Midbrain (tissue), 1 donor: ENCODE data around the gene SLC25A38.
"Not testable (repeated sequence)": the region's sequence is repeated elsewhere in the genome, so short reads cannot be mapped to it uniquely, and the experiment has no call there.

Source experiments
- DNase-seq: peaks from one replicate; lab custom pipeline; 2025; lab: John Stamatoyannopoulos, UW

Gene SLC25A38

DNA sequence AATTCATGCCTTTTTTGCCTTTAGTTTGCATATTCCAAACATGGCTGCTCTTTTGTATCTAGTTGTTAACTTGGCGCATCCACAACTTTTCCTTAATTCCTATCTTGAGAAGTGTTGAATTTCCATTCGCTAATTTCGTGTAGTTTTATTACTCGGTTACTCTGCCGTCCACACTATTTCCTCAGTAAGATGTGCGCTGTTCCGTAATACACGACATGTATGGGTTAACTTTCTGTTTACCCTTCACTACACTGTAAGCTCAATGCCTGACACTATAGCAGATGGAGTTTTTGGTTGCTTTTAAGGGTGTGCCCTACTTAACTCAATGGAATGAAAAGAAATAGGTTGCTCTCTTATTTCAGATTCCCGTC lies 24.1 kb downstream of the SLC25A38 start:
- DNase-seq = no peak

DNA sequence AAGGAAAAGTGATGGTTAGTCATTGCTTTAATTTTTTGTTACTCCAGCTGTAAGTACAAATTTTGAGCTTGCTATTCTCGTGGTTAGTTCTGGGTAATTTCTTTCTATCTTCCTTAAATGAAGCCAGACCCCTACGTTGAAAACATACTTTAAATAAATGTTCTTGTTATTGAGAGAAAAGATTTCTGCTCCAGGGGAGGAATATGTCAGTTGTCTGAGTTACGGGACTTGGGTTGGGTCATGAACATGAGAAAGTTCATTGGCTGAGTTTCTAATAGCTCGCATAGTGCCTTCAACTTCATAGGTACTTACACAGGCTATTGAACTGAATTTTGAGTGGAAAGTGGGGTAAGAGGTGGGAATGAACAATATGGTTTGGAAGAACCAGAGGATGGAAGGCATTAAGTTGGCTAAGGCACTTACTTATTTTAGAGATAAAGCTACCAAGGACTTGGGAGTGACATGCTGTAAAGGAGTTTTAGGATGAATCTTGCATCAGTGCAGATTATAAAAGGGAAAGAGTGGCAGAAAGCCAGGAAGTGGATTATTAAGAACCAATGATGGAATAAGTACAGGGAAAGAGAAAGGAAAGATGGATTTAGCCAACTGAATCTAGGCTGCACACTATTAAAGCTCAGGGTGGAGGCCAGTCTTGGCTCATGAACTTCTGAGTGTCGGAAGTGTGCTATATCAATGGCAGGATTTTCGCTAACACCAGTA lies 24.8 kb downstream of the SLC25A38 start:
- DNase-seq = no peak

DNA sequence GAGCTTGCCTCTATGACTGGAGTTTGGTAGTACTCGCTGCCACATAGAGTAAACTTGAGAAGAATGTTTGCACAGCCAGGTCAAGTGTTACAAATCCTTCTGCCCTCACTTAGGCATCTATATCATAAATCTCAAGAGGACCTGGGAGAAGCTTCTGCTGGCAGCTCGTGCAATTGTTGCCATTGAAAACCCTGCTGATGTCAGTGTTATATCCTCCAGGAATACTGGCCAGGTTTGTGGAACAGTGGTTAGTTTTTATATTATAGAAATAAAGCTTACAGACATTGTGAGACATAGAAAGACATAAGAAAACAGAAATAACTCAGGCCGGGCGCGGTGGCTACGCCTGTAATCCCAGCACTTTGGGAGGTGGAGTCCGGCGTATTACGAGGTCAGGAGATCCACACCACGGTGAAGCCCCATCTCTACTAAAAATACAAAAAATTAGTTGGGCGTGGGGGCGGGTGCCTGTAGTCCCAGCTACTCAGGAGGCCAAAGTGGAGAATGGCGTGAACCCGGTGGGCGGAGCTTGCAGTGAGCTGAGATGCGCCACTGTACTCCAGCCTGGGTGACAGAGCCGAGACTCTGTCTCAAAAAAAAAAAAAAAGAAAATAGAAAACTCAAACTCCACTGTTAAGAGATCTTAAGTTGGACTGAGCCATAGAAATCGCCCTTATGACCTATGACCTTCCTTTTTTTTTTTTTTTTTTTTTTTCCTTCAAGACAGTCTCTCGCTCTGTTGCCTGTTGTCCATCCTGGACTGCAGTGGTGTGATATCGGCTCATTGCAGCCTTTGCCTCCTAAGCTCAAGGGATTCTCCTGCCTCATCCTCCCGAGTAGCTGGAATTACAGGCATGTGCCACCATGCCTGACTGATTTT lies 25.6 kb downstream of the SLC25A38 start:
- no peak for DNase-seq

DNA sequence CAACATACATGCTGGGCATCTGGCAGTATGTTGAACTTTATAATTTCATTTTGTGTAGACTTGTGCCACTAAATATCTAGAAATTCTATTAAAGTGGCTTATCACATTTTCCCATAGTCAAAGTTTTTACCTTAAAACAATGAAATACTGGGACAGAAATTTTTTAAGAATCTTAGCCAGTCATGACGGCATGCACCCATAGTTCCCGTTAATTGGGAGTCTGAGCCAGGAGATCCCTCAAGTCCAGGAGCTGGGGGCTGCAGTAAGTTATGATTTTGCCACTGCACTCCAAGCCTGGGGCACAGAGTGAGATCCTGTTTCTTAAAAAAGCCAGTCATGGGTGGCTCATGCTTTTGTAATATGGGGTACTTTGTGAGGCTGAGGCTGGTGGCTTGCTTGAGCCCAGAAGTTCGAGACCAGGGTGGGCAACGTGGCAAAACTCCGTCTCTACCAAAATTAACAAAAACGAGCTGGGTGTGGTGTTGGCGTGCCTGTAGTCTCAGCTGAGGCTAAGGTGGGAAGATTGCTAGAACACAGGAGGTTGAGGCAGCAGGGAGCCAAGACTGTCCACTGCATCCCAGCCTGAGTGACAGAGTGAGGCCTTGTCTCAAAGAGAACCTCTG lies 26.5 kb downstream of the SLC25A38 start:
- DNase-seq = no peak

DNA sequence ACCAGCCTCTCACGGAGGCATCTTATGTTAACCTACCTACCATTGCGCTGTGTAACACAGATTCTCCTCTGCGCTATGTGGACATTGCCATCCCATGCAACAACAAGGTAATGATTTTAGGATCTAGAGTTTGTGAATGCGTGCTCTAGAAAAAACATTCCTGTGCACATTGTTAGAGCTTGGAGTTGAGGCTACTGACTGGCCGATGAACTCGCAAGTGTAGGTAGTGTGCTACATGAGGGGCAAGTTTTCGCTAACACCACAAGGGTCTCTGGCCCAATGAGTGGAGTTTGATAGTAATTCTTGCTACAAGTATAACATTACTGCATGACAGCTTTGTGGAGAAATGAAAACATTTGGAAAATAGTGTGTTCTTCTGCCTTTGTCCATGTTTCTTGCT lies 27.7 kb downstream of the SLC25A38 start:
- DNase-seq = no peak

DNA sequence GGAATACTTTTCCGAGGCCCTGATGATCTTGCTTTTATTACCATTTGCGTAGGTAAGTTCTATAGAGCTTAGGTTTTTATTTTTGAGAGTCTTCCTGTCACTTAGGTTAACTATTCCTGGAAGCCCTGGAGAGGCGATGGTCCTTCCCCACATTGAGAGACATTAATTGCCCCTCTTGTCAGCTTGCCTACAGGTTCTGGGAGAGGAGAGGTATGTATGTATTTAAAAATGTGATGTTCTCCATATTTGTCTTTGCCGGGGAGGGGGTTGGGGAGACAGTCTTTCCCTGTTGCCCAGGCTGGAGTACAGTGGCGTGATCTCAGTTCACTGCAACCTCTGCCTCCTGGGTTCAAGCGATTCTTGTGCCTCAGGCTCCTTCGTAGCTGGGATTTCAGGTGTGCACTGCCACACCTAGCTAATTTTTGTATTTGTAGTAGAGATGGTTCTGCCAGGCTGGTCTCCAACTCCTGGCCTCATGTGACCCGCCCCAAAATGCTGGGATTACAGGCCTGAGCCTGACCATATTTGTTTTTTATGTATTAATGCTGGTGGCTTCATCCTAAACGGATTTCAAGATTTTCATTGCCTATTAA lies 29.6 kb downstream of the SLC25A38 start:
- no peak for DNase-seq

DNA sequence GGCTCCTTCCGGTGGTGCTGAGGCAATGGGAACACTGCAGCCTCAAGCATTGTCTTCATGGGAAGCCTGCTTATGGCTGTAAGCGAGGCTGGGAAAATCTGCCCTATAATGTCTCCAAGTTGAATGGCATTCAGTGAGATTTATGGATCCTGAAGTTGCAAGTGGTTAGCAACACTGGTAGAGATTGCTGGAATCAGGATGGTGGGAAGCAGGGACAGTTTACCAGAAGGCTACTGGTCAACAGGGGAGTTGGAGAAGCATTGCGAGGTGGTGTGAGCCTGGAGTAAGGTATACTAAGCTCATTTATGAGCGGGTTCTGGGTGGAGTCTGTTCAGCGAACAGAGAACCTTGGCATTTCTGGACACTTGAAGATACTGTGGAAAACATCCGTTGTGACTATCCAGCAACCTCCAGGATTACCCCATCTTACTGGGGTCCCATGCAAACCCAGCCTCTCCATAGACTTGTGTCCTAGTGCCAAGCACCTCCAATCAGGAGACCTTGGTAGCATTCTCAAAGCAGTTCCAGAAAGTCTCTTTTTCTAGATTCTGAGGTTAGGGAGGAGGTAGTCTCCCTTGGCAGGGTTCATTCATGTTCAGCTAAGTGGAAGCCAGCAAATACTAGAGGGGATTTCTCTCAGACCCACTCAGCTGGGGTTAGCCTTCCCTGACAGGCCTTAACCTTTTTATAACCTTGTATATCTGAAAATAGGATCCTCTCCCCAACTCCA lies 30.7 kb downstream of the SLC25A38 start:
- no peak for DNase-seq

DNA sequence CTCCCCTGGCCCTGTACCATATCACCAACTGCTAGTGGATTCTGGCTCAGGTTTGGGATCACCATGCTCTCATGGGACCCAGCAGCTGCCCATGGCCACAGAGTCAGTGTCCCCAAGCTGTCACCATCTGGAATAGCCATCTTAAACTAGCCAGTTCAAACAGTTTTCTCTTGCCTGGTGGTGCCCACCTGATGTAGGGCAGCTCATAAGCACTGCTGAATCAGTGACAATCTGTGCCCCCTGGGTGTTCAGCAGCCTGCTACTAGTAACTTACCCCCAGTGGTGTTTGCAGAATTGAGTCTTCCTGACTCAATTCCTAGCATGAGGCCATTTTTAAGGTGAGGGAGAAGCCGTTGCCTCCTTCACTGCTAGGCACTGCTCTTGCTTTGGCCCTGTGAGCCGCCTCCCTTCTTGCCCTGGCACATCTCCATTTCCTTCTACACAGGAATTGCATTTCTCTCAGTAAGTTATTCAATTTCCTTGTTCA lies 31.3 kb downstream of the SLC25A38 start:
- no peak for DNase-seq

DNA sequence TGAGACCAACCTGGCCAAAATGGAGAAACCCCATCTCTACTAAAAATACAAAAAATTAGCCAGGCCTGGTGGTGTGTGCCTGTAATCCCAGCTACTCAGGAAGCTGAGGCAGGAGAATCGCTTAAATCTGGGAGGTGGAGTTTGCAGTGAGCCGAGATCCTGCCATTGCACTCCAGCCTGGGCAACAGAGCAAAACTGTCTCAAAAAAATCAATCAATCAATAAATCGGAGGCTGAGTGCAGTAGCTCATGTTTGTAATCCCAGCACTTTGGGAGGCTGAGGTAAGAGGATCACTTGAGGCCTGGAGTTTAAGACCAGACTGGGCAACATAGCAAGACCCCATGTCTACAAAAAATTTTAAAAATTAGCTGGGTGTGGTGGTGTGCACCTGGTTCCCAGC lies 32.1 kb downstream of the SLC25A38 start:
- not testable (repeated sequence) for DNase-seq

DNA sequence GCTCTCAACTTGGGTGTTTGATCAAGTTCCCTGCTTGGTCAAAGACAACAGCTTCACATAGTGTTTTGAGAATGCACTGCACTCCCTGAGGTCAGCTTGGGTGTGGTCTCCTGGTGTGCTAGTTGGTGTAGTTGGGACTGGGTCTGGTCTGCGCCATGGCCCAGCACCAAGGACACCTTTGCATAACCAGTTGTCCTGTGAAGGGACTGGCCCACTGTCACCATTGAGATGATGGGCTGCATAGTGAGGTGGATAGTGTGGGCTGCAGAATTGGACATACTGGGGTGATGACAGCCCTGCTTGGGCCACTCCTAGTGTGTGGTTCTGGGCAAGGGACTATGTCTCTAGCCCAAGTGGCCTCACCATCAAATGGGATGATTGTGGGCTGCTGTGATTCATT lies 32.8 kb downstream of the SLC25A38 start:
- no peak for DNase-seq

DNA sequence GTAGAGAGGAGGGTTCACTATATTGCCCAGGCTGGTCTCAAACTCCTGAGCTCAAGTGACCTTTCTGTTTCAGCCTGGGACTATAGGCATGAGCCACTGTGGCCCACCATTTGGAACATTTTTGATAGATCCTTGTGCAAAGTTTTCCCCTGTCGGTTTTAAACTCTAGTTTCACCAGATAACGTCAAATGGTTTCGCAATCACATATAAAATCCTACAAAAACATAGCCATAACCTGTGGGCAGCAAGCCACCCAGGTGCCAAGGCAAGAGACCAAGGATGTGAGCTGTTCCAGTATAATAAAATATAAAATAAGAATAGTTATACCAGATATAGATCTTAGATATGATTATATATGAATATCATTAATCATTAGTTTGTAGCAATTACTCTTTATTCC lies 33.8 kb downstream of the SLC25A38 start:
- not testable (repeated sequence) for DNase-seq

DNA sequence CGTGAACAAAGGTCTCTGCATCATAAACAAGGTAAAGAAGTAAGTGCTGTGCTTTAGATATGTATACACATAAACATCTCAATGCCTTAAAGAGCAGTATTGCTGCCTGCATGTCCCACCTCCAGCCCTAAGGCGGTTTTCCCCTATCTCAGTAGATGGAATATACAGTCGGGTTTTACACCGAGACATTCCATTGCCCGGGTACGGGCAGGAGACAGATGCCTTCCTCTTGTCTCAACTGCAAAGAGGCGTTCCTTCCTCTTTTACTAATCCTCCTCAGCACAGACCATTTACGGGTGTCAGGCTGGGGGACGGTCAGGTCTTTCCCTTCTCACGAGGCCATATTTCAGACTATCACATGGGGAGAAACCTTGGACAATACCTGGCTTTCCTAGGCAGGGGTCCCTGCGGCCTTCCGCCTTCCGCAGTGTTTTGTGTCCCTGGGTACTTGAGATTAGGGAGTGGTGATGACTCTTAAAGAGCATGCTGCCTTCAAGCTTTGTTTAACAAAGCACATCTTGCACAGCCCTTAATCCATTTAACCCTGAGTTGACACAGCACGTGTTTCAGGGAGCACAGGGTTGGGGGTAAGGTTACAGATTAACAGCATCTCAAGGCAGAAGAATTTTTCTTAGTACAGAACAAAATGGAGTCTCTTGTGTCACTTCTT lies 35.5 kb downstream of the SLC25A38 start:
- DNase-seq = not testable (repeated sequence)

DNA sequence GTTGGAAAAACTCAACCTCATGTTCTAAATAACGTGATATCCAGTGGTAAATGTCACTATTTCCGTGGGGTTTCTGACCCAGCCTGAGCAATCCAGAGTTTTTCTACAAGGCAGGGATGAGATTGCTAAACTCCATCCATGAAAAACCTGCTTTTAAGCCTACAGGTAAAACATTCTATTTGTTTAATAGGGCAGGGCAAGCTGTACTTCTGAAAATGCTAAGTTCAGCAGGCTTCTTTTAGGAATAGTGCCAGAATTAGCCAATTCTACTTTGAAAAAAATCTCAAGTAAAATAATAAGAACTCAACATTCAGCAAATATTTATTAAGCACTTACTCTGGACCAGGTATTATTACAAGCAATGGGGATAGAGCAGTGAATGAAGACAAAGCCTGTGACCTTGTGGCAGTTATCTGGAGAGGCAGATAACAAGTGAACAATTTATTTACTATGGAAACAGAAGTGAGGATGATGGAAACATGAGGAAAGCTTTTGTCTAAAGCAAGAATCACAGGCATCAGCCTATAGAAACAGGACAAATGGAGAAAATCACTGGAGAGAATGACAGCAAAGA lies 36.7 kb downstream of the SLC25A38 start:
- no peak for DNase-seq

DNA sequence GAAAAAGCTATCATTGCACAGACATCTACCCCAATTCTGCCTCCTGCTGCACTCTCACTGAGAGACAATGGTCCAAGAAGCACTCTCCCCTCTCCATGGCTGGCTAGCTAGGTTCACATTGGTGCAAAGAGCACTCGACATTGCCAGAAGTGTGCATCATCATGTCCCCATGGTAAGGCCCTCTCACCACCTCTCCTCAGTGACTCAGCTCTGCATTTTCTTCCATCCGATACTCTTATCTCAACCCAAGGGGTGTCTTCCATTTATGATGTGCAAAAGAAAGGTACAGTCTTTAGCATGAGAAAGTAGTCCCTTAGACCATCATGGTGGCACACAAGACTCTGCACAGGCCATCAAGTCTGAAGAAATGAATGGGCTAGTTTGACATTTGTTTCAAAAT lies 37.4 kb downstream of the SLC25A38 start:
- no peak for DNase-seq

DNA sequence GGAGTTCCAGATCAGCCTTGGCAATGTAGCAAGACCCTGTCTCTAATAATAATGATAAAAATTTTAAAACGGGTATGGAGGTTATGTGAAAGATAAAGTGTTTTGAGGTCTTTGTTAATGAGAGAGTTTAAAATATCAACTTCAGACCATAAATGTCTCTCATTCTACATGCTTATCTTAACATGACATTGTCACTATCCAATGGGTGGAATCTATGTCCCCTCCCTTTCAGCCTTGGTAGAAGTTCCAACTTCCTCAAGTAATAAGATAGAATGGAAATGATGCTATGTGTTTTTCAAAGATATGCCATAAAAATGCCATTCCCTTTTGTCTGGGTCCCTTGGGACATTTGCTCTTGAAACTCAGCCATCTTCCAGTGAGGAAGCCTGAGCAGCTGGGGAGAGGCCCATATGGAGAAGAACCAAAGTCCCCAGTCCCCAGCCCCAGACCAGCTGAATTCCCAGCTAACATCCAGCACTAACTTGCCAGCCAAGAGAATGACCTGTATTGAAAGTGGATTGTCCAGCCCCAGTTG lies 40.3 kb downstream of the SLC25A38 start:
- no peak for DNase-seq

DNA sequence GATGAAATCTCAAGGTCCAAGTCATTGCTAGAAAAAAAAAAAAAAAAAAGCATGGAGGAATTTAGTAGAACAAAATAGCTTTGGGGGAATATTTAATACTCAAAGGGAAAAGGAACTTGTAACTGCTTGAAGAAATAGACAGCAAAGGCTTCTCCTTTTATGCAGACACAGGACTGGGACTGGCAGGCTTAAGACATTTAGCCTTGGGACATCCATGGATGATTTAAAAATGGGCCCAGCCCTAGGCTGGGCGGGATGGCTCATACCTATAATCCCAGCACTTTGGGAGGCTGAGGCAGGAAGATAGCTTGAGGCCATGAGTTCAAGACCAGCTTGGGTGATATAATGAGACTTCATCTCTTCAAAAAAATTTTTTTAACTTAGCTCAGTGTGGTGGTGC lies 43.1 kb downstream of the SLC25A38 start:
- DNase-seq = no peak

DNA sequence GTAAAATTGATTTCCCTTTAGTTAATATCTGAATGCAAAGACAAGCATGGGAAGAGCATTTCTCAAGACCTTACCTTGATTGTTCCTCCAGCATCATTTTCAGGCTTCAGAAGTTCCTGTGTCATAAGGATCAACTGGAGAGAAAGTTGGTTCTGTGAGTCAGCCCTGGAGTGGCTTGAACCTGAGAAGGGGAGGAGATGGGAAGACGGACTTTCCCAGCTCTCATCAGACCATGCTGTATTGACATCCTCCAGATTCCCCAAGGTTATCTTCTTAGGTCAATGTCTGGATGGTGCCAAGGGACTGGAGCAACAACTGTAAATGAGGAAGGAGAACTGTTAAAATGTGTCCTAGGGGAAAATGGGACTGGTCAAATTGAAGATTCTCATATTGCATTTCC lies 44.3 kb downstream of the SLC25A38 start:
- no peak for DNase-seq

DNA sequence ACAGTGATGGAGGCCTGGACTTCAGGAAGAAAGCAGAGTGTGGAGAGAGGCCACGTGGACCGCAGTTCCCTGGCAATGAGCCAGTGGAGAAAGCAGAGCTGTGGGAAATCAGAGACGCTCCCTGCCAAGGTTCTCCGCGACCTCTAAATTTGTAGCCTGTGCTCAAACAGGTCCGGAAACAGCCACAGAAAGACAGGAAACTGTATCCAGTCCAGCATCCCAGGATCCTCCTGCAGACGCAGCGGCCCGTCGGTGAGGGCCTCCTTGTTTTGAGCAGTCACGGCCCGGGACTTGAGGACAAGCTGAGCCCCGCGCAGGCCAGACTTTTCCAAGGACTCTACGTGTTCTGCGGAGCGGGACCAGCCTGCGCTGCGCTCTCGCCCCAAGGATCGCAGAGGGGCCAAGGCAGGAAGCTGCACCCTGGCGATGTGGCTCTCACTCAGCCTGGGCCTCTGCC lies 45.6 kb downstream of the SLC25A38 start:
- DNase-seq = no peak

DNA sequence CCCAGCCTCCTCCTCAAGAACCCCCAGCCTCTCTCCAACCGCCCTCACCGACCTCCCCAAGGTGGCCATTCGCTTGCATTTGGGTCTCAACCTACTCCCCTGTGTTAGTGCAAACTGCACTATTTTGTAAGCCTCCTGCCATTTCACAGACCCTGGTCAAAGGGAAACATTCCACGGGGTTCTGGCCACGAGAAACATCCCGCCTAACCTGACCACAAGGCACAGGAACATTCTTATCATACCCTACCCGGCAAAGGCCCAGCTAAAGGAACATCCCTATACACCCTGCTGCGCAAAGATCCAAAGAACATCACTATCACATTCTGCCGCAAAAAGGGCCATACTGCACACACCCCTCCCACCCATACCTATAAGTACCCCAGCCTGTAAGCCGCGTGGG lies 46.3 kb downstream of the SLC25A38 start:
- DNase-seq = no peak

DNA sequence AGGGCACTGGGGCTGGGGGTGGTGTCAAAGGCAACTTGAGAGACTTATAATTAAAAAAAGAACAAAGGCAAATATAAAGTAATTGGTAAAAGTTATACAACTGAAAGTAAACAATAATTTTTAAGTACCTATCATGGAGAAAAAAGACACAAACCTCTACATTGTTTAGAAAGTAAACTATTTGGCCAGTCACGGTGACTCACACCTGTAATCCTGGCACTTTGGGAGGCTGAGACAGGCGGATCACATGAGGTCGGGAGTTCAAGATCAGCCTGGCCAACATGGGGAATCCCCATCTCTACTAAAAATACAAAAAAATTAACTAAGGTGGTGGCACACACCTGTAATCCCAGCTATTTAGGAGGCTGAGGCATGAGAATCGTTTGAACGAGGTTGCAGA lies 49.2 kb downstream of the SLC25A38 start:
- DNase-seq = no peak
